ENCODE results near the gene ATAD2B. TPM values are rescaled to one million over a fixed set of nuclear protein-coding genes. Genes with fewer than 3 reads are reported as not detected.
A peak's percentile ranks its signal among the peaks of the same experiment; 100 is the strongest.

Gene ATAD2B
- total RNA-seq, 1 experiment from 2014 or later: 28.5 TPM

GRCh38 chr2:23901966-23902846, 24.7 kb downstream of the ATAD2B start:
- intact Hi-C loops (cut with micrococcal nuclease; ENCODE audit: unreplicated experiment): no loop called here
- peak; percentile 35 for DNase-seq (ENCODE audit: low spot score)
- BruUV-seq (replicated peaks): no TSS peak
- no peak overlapping the region for H3K27ac ChIP-seq (ENCODE audit: low read depth, low read length, poor library complexity, severe bottlenecking)
- ChIA-PET CTCF (no interaction called here), POLR2A (ENCODE audit: low non-redundant PET) (interaction anchor here (0.7 kb wide), 1 partner anchor 1325 kb away, joined by 20 read pairs; no protein-coding TSS in a partner anchor)
- H3K4me3 ChIP-seq (ENCODE audit: low read depth, low read length, poor library complexity, severe bottlenecking): no peak overlapping the region
- peaks cover 24% of the 10 kb centered on the region for H3K4me1 ChIP-seq (ENCODE audit: insufficient read depth, low read length, poor library complexity, severe bottlenecking)
- H3K27me3 ChIP-seq (replicated peaks; ENCODE audit: insufficient read depth, low read depth, low read length, poor library complexity): no peaks in the 10 kb centered on the region
- H3K36me3 ChIP-seq (ENCODE audit: insufficient read depth, low read length, poor library complexity, severe bottlenecking): no peaks in the 10 kb centered on the region
- TF ChIP-seq CTCF (conservative IDR thresholded peaks at IDR 0.05; ENCODE audit: low read depth, low read length) (no peak), EZH2 (IDR thresholded peaks at IDR 0.05; ENCODE audit: borderline replicate concordance, low read depth, low read length, poor library complexity, severe bottlenecking) (no peak)
- peaks cover 3% of the 10 kb centered on the region for H3K9me3 ChIP-seq (ENCODE audit: low read depth, low read length, poor library complexity, severe bottlenecking)

- Histone ChIP-seq H3K27me3 (replicated peaks; ENCODE audit: insufficient read depth, low read depth, low read length, poor library complexity) (no peaks in the 10 kb centered on the region), H3K4me1 (ENCODE audit: insufficient read depth, low read length, poor library complexity, severe bottlenecking) (peaks cover 24% of the 10 kb centered on the region), H3K4me3 (ENCODE audit: low read depth, low read length, poor library complexity, severe bottlenecking) (no peak overlapping the region), H3K36me3 (ENCODE audit: insufficient read depth, low read length, poor library complexity, severe bottlenecking) (no peaks in the 10 kb centered on the region), H3K9me3 (ENCODE audit: low read depth, low read length, poor library complexity, severe bottlenecking) (peaks cover 3% of the 10 kb centered on the region), H3K27ac (ENCODE audit: low read depth, low read length, poor library complexity, severe bottlenecking) (peak overlapping the region; percentile 31)
- BruUV-seq (replicated peaks): no TSS peak
- intact Hi-C loops (cut with micrococcal nuclease; ENCODE audit: unreplicated experiment): no loop called here
- DNase-seq (ENCODE audit: low spot score): peak; percentile 58
- ChIA-PET CTCF (interaction anchor here (0.6 kb wide), 1 partner anchor 1328 kb away, joined by 4 read pairs; no protein-coding TSS in a partner anchor), POLR2A (ENCODE audit: low non-redundant PET) (interaction anchor here (0.7 kb wide), 1 partner anchor 1326 kb away, joined by 20 read pairs; no protein-coding TSS in a partner anchor)
- TF ChIP-seq CTCF (conservative IDR thresholded peaks at IDR 0.05; ENCODE audit: low read depth, low read length) (no peak), EZH2 (IDR thresholded peaks at IDR 0.05; ENCODE audit: borderline replicate concordance, low read depth, low read length, poor library complexity, severe bottlenecking) (no peak)
These were observed 26.2 kb downstream of the ATAD2B start for GRCh38 chr2:23900541-23901322.

GRCh38 chr2:23900133-23900532, 26.8 kb downstream of the ATAD2B start:
- Histone ChIP-seq H3K9me3 (ENCODE audit: low read depth, low read length, poor library complexity, severe bottlenecking) (peaks cover 3% of the 10 kb centered on the region), H3K36me3 (ENCODE audit: insufficient read depth, low read length, poor library complexity, severe bottlenecking) (no peaks in the 10 kb centered on the region), H3K27ac (ENCODE audit: low read depth, low read length, poor library complexity, severe bottlenecking) (no peak overlapping the region), H3K27me3 (replicated peaks; ENCODE audit: insufficient read depth, low read depth, low read length, poor library complexity) (no peaks in the 10 kb centered on the region), H3K4me3 (ENCODE audit: low read depth, low read length, poor library complexity, severe bottlenecking) (no peak overlapping the region), H3K4me1 (ENCODE audit: insufficient read depth, low read length, poor library complexity, severe bottlenecking) (peaks cover 24% of the 10 kb centered on the region)
- ChIA-PET CTCF (no interaction called here), POLR2A (ENCODE audit: low non-redundant PET) (no interaction called here)
- intact Hi-C loops (cut with micrococcal nuclease; ENCODE audit: unreplicated experiment): no loop called here
- DNase-seq (ENCODE audit: low spot score): no peak
- no TSS peak for BruUV-seq (replicated peaks)
- TF ChIP-seq EZH2 (IDR thresholded peaks at IDR 0.05; ENCODE audit: borderline replicate concordance, low read depth, low read length, poor library complexity, severe bottlenecking): no peak
- TF ChIP-seq CTCF (conservative IDR thresholded peaks at IDR 0.05; ENCODE audit: low read depth, low read length): no peak

All from A673 (cell line).